ENCODE measurements around the gene SYNE1. TPM values are rescaled to one million over a fixed set of nuclear protein-coding genes. Genes with fewer than 3 reads are reported as not detected.

SYNE1 gene
- total RNA-seq, 2 donors from 2014 or later: 135 to 160 TPM

- peak; percentile 64 for DNase-seq (ENCODE audit: low spot score)
- Histone ChIP-seq H3K27me3 (no peaks in the 10 kb centered on the region), H3K4me3 (peak overlapping the region in 1 of 2 donors; percentile 18), H3K4me1 (peaks cover 0 to 19% of the 10 kb centered on the region in 2 donors), H3K36me3 (peaks cover 72% of the 10 kb centered on the region), H3K9me3 (no peaks in the 10 kb centered on the region), H3K27ac (peak overlapping the region; percentile 70 to 72)
- no peak for TF ChIP-seq CTCF (IDR thresholded peaks at IDR 0.05)
Observed at GRCh38 chr6:152368751-152369624, 268.2 kb downstream of the SYNE1 start.

GRCh38 chr6:152364866-152365265 is 272.3 kb downstream of the SYNE1 start:
- H3K27ac ChIP-seq: no peak overlapping the region
- no peak for TF ChIP-seq CTCF (IDR thresholded peaks at IDR 0.05)
- peaks cover 70% of the 10 kb centered on the region for H3K36me3 ChIP-seq
- H3K4me3 ChIP-seq: no peak overlapping the region
- no peaks in the 10 kb centered on the region for H3K27me3 ChIP-seq
- no peak for DNase-seq (ENCODE audit: low spot score)
- peaks cover 0 to 19% of the 10 kb centered on the region in 2 donors for H3K4me1 ChIP-seq
- no peaks in the 10 kb centered on the region for H3K9me3 ChIP-seq

GRCh38 chr6:152360034-152360433 is 277.1 kb downstream of the SYNE1 start:
- Histone ChIP-seq H3K4me3 (no peak overlapping the region), H3K4me1 (peaks cover 0 to 4% of the 10 kb centered on the region in 2 donors), H3K27ac (no peak overlapping the region), H3K36me3 (peaks cover 77% of the 10 kb centered on the region), H3K9me3 (no peaks in the 10 kb centered on the region), H3K27me3 (no peaks in the 10 kb centered on the region)
- DNase-seq (ENCODE audit: low spot score): no peak
- no peak for TF ChIP-seq CTCF (IDR thresholded peaks at IDR 0.05)

- Histone ChIP-seq H3K4me1 (peaks cover 0 to 4% of the 10 kb centered on the region in 2 donors), H3K9me3 (no peaks in the 10 kb centered on the region), H3K4me3 (no peak overlapping the region), H3K36me3 (peaks cover 74% of the 10 kb centered on the region), H3K27me3 (no peaks in the 10 kb centered on the region), H3K27ac (no peak overlapping the region)
- TF ChIP-seq CTCF (IDR thresholded peaks at IDR 0.05): peak in 1 of 2 donors; percentile 58
- no peak for DNase-seq (ENCODE audit: low spot score)
Observed at GRCh38 chr6:152356662-152357061, 280.5 kb downstream of the SYNE1 start.

GRCh38 chr6:152356016-152356415 is 281.1 kb downstream of the SYNE1 start:
- peaks cover 67% of the 10 kb centered on the region for H3K36me3 ChIP-seq
- no peak for TF ChIP-seq CTCF (IDR thresholded peaks at IDR 0.05)
- H3K4me3 ChIP-seq: no peak overlapping the region
- H3K27ac ChIP-seq: no peak overlapping the region
- H3K9me3 ChIP-seq: no peaks in the 10 kb centered on the region
- DNase-seq (ENCODE audit: low spot score): no peak
- H3K4me1 ChIP-seq: peaks cover 0 to 4% of the 10 kb centered on the region in 2 donors
- H3K27me3 ChIP-seq: no peaks in the 10 kb centered on the region

All from right atrium auricular region (tissue), 2 donors.